HepG2 (cell line): ENCODE measurements around the gene AK4. TPM values are rescaled to one million over a fixed set of nuclear protein-coding genes. Genes with fewer than 3 reads are reported as not detected.
A peak's percentile ranks its signal among the peaks of the same experiment; 100 is the strongest.

ENCODE experiments used
- ASH2L ChIP-seq: fragments of 300-600, 200-600 bp; sonication (generic); IDR thresholded peaks from 2 replicates; pipeline ENCODE4 v1.7.0; 2017; ENCODE audit warnings: low read depth, mild to moderate bottlenecking, moderate library complexity, mixed read lengths, low read length; ENCODE audit not compliant: insufficient read length
- CREBL2 ChIP-seq: sonication (generic); formaldehyde crosslinking; IDR thresholded peaks from 2 replicates; pipeline ENCODE4 v1.8.1; 2023; ENCODE audit warnings: missing genetic modification reagents, mild to moderate bottlenecking, borderline replicate concordance
- HDAC1 ChIP-seq: sonication (generic); formaldehyde crosslinking; IDR thresholded peaks from 2 replicates; pipeline ENCODE4 v1.5.1; 2020; ENCODE audit warnings: mild to moderate bottlenecking, missing genetic modification reagents
- HOXA7 ChIP-seq: sonication (generic); formaldehyde crosslinking; IDR thresholded peaks from 2 replicates; pipeline ENCODE4 v1.8.1; 2022; ENCODE audit warnings: mild to moderate bottlenecking, missing genetic modification reagents, moderate library complexity
- MYC ChIP-seq: sonication (generic); formaldehyde crosslinking; IDR thresholded peaks from 2 replicates; pipeline ENCODE4 v1.9.0; 2021; ENCODE audit warnings: missing genetic modification reagents, borderline replicate concordance
- RFXAP ChIP-seq: sonication (generic); formaldehyde crosslinking; IDR thresholded peaks from 2 replicates; pipeline ENCODE4 v1.4.0; 2020; ENCODE audit warnings: missing genetic modification reagents, borderline replicate concordance
- TARDBP ChIP-seq: sonication (generic); formaldehyde crosslinking; IDR thresholded peaks from 2 replicates; pipeline ENCODE4 v1.8.0; 2022; ENCODE audit warnings: mild to moderate bottlenecking, missing genetic modification reagents
- ZEB1 ChIP-seq: IDR thresholded peaks from 2 replicates; pipeline ENCODE4 v1.6.1; 2012; ENCODE audit warnings: mild to moderate bottlenecking, low read depth, inconsistent platforms; ENCODE audit not compliant: insufficient replicate concordance
- ZFP90 ChIP-seq: sonication (generic); formaldehyde crosslinking; IDR thresholded peaks from 2 replicates; pipeline ENCODE4 v1.8.0; 2022; ENCODE audit warnings: missing genetic modification reagents, mild to moderate bottlenecking, inconsistent platforms, borderline replicate concordance
- ZNF12 ChIP-seq: sonication (generic); formaldehyde crosslinking; IDR thresholded peaks from 2 replicates; pipeline ENCODE4 v1.5.0; 2020; ENCODE audit warnings: missing genetic modification reagents
- ZNF34 ChIP-seq: sonication (generic); formaldehyde crosslinking; IDR thresholded peaks from 2 replicates; pipeline ENCODE4 v1.4.0; 2020; ENCODE audit warnings: mild to moderate bottlenecking, missing genetic modification reagents, borderline replicate concordance
- ZNF407 ChIP-seq: sonication (generic); formaldehyde crosslinking; IDR thresholded peaks from one replicate; pipeline ENCODE4 v1.5.1; 2020; ENCODE audit warnings: mild to moderate bottlenecking, missing genetic modification reagents; ENCODE audit errors: not compliant biosample characterization
- ZNF597 ChIP-seq: sonication (generic); formaldehyde crosslinking; IDR thresholded peaks from 2 replicates; pipeline ENCODE4 v1.5.0; 2020; ENCODE audit warnings: missing genetic modification reagents
- ZNF607 ChIP-seq: sonication (generic); formaldehyde crosslinking; IDR thresholded peaks from 2 replicates; pipeline ENCODE4 v1.5.1; 2020; ENCODE audit warnings: missing genetic modification reagents, mild to moderate bottlenecking, borderline replicate concordance
- ZNF784 ChIP-seq: sonication (generic); formaldehyde crosslinking; IDR thresholded peaks from 2 replicates; pipeline ENCODE4 v1.5.1; 2020; ENCODE audit warnings: missing genetic modification reagents, mild to moderate bottlenecking, borderline replicate concordance
- ZNF790 ChIP-seq: sonication (generic); formaldehyde crosslinking; IDR thresholded peaks from 2 replicates; pipeline ENCODE4 v1.8.0; 2022; ENCODE audit warnings: missing genetic modification reagents, mild to moderate bottlenecking, borderline replicate concordance
- polyA plus RNA-seq, 8 experiments: library from polyadenylated mRNA; depleted of rRNA in 3 of 8; stranded (reverse) in 7 of 8; unstranded in 1 of 8; fragments of >200 nt; fragmentation: Illumina TruSeq in 4 of 8; extraction: Trizol in 4 of 8; gene quantifications; 2 replicates each; pipeline versions ENCODE4 v1.2.1 to v1.2.3, GENCODE V29; 2011 to 2016; ENCODE audit warnings: low read depth in 4 of 8, missing spikeins in 1 of 8, mixed read lengths in 1 of 8; ENCODE audit not compliant: insufficient read depth in 1 of 8
- total RNA-seq, 5 experiments: library from RNA; depleted of rRNA; stranded (reverse); fragments of >200 nt; fragmentation: Illumina TruSeq; extraction: Trizol; gene quantifications; 2 replicates each; pipeline ENCODE4 v1.2.3, GENCODE V29; 2016; ENCODE audit warnings: low read depth in 1 of 5

AK4 gene
- total and polyA plus RNA-seq, 2 of the 13 experiments (the other 11 are each of a cell fraction or from before 2014, with no cell fraction given): 110 to 160 TPM

GRCh38 chr1:65254320-65255034, 106.5 kb downstream of the AK4 start (continued):
- TF ChIP-seq ZNF607 (peak; percentile 21; the same call in 1 of the 2 replicates), ZNF12 (CRISPR knock-in tag) (peak; percentile 71; the same call in 1 of the 2 replicates), ZNF34 (no peak), ZNF407 (CRISPR knock-in tag) (peak; percentile 46), TARDBP (CRISPR knock-in tag) (no peak), ZFP90 (CRISPR knock-in tag) (peak; percentile 36; the same call in 1 of the 2 replicates), ASH2L (peak; percentile 63), HOXA7 (CRISPR knock-in tag) (no peak), ZNF790 (CRISPR knock-in tag) (0 out of 2 replicates have a peak, but pooled peaks have one; percentile 65), ZNF784 (0 out of 2 replicates have a peak, but pooled peaks have one; percentile 54), HDAC1 (CRISPR knock-in tag) (0 out of 2 replicates have a peak, but pooled peaks have one; percentile 22), CREBL2 (CRISPR knock-in tag) (peak; percentile 52; the same call in 1 of the 2 replicates), ZEB1 (peak; percentile 21), MYC (CRISPR knock-in tag) (peak; percentile 54; the same call in 1 of the 2 replicates), RFXAP (peak; percentile 18; the same call in 1 of the 2 replicates), ZNF597 (CRISPR knock-in tag) (no peak)
